ENCODE measurements around the gene CADPS2. TPM values are rescaled to one million over a fixed set of nuclear protein-coding genes. Genes with fewer than 3 reads are reported as not detected.

Gene CADPS2
- total RNA-seq, 2 experiments from 2014 or later = not detected

GRCh38 chr7:122438492-122438891, 447.8 kb downstream of the CADPS2 start:
- intact Hi-C loops (cut with DNase I, micrococcal nuclease) = no loop called here
- H3K27ac Mint-ChIP-seq = no peak overlapping the region
- POLR2A ChIA-PET = no interaction called here

GRCh38 chr7:122438006-122438405, 448.3 kb downstream of the CADPS2 start:
- Mint-ChIP-seq H3K4me3 (no peak overlapping the region), H3K36me3 (ENCODE audit: low read depth) (no peaks in the 10 kb centered on the region), H3K27me3 (no peaks in the 10 kb centered on the region), H3K4me1 (ENCODE audit: low read depth) (no peaks in the 10 kb centered on the region), H3K9me3 (no peaks in the 10 kb centered on the region), H3K27ac (no peak overlapping the region)
- POLR2A ChIA-PET = no interaction called here
- no peak for TF ChIP-seq CTCF (IDR thresholded peaks at IDR 0.05)
- intact Hi-C loops (cut with DNase I, micrococcal nuclease) = no loop called here
- H3K9me3 ChIP-seq (ENCODE audit: control insufficient read depth in 1 of 2, insufficient read depth in 1 of 2, low read length in 2 of 2) = no peaks in the 10 kb centered on the region
- no peaks in the 10 kb centered on the region for H3K36me3 ChIP-seq (ENCODE audit: insufficient read depth, low read length)
- no peaks in the 10 kb centered on the region for H3K27me3 ChIP-seq (ENCODE audit: control insufficient read depth in 1 of 2, insufficient read depth in 2 of 2, low read length in 2 of 2)
- no peak for ATAC-seq (ENCODE audit: poor library complexity)
- no peak for DNase-seq
- CTCF ChIA-PET = no interaction called here
- H3K27ac ChIP-seq (ENCODE audit: low read depth in 1 of 2, low read length in 2 of 2) = no peak overlapping the region
- H3K4me3 ChIP-seq (ENCODE audit: low read length) = no peak overlapping the region
- no peaks in the 10 kb centered on the region for H3K4me1 ChIP-seq (ENCODE audit: insufficient read depth, low read length)

More at GRCh38 chr7:122438492-122438891, 447.8 kb downstream of the CADPS2 start:
- no peaks in the 10 kb centered on the region for H3K27me3 Mint-ChIP-seq
- no peak overlapping the region for H3K4me3 Mint-ChIP-seq
- Histone ChIP-seq H3K27ac (ENCODE audit: low read depth in 1 of 2, low read length in 2 of 2) (no peak overlapping the region), H3K27me3 (ENCODE audit: control insufficient read depth in 1 of 2, insufficient read depth in 2 of 2, low read length in 2 of 2) (no peaks in the 10 kb centered on the region), H3K4me3 (ENCODE audit: low read length) (no peak overlapping the region), H3K4me1 (ENCODE audit: insufficient read depth, low read length) (no peaks in the 10 kb centered on the region), H3K36me3 (ENCODE audit: insufficient read depth, low read length) (no peaks in the 10 kb centered on the region), H3K9me3 (ENCODE audit: control insufficient read depth in 1 of 2, insufficient read depth in 1 of 2, low read length in 2 of 2) (no peaks in the 10 kb centered on the region)
- no peak for TF ChIP-seq CTCF (IDR thresholded peaks at IDR 0.05)
- DNase-seq = no peak
- no peaks in the 10 kb centered on the region for H3K36me3 Mint-ChIP-seq (ENCODE audit: low read depth)
- no peaks in the 10 kb centered on the region for H3K9me3 Mint-ChIP-seq
- H3K4me1 Mint-ChIP-seq (ENCODE audit: low read depth) = no peaks in the 10 kb centered on the region
- CTCF ChIA-PET = no interaction called here
- no peak for ATAC-seq (ENCODE audit: poor library complexity)

GRCh38 chr7:122433765-122434164, 452.5 kb downstream of the CADPS2 start:
- ATAC-seq (ENCODE audit: poor library complexity) (no peak), DNase-seq (no peak)
- no peaks in the 10 kb centered on the region for H3K4me1 Mint-ChIP-seq (ENCODE audit: low read depth)
- no peak overlapping the region for H3K4me3 Mint-ChIP-seq
- no peak overlapping the region for H3K4me3 ChIP-seq (ENCODE audit: low read length)
- H3K27ac Mint-ChIP-seq = no peak overlapping the region
- CTCF ChIA-PET = no interaction called here
- H3K27ac ChIP-seq (ENCODE audit: low read depth in 1 of 2, low read length in 2 of 2) = no peak overlapping the region
- no peaks in the 10 kb centered on the region for H3K36me3 ChIP-seq (ENCODE audit: insufficient read depth, low read length)
- POLR2A ChIA-PET = no interaction called here
- no peaks in the 10 kb centered on the region for H3K27me3 ChIP-seq (ENCODE audit: control insufficient read depth in 1 of 2, insufficient read depth in 2 of 2, low read length in 2 of 2)
- H3K27me3 Mint-ChIP-seq = no peaks in the 10 kb centered on the region
- H3K36me3 Mint-ChIP-seq (ENCODE audit: low read depth) = no peaks in the 10 kb centered on the region
- H3K9me3 Mint-ChIP-seq = no peaks in the 10 kb centered on the region
- no peaks in the 10 kb centered on the region for H3K4me1 ChIP-seq (ENCODE audit: insufficient read depth, low read length)
- intact Hi-C loops (cut with DNase I, micrococcal nuclease) = no loop called here
- H3K9me3 ChIP-seq (ENCODE audit: control insufficient read depth in 1 of 2, insufficient read depth in 1 of 2, low read length in 2 of 2) = no peaks in the 10 kb centered on the region
- TF ChIP-seq CTCF (IDR thresholded peaks at IDR 0.05) = no peak

All from CD4-positive, alpha-beta T cell (primary cell).